Measurements from ENCODE around the gene EFCAB8. TPM values are rescaled to one million over a fixed set of nuclear protein-coding genes. Genes with fewer than 3 reads are reported as not detected.

The EFCAB8 gene
- total and polyA plus RNA-seq, 2 experiments from 2014 or later = 0.53 TPM; not detected in 1

DNA sequence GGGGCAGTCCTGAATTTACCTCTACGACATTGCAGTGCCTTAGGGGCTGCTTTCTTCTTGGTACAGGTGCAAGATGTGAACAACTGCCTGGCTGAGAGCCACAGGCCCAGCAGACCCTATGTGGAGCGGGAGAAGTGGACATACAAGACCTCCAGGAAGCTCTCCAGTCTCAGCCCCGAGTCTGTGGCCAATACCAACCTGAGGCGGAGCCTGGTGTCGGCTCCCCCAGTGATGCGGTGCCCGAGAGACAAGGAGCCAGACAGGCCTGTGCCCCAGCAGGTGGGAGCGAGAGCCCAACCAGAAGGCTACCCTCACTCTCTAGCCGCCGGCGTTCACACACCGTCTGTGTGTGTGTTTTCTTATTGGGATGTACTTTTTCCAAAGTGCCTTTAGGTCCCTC, 59.6 kb downstream of the EFCAB8 start:
- no peak for TF ChIP-seq EZH2 (IDR thresholded peaks at IDR 0.05; ENCODE audit: borderline replicate concordance)
- no peak for TF ChIP-seq EZH2phosphoT487 (IDR thresholded peaks at IDR 0.05; ENCODE audit: low read depth, severe bottlenecking, unreplicated experiment)
- TF ChIP-seq CTCF (IDR thresholded peaks at IDR 0.05; ENCODE audit: poor library complexity) = no peak
- H4K20me1 ChIP-seq (ENCODE audit: insufficient read depth, poor library complexity, severe bottlenecking) = no peaks in the 10 kb centered on the region
- no peak overlapping the region for H3K27ac ChIP-seq
- no peak overlapping the region for H3K4me3 ChIP-seq
- DNase-seq (ENCODE audit: low spot score) = no peak
- H3K27me3 ChIP-seq = no peaks in the 10 kb centered on the region
- H3K4me2 ChIP-seq = no peak overlapping the region
- WGBS (ENCODE audit: low lambda C conversion rate, missing lambda C conversion rate) = 85% methylated on average over 12 of the region's 12 CpGs
- H3K36me3 ChIP-seq (replicated peaks; ENCODE audit: insufficient read depth, low read depth) = no peaks in the 10 kb centered on the region
- H3K4me1 ChIP-seq (ENCODE audit: insufficient read depth) = no peaks in the 10 kb centered on the region
- H3K9me2 ChIP-seq (replicated peaks; ENCODE audit: insufficient read depth) = no peaks in the 10 kb centered on the region
- H3K79me2 ChIP-seq = no peaks in the 10 kb centered on the region
- H2AFZ ChIP-seq = no peak overlapping the region
- peaks cover 9% of the 10 kb centered on the region for H3K9me3 ChIP-seq (ENCODE audit: low read depth)

DNA sequence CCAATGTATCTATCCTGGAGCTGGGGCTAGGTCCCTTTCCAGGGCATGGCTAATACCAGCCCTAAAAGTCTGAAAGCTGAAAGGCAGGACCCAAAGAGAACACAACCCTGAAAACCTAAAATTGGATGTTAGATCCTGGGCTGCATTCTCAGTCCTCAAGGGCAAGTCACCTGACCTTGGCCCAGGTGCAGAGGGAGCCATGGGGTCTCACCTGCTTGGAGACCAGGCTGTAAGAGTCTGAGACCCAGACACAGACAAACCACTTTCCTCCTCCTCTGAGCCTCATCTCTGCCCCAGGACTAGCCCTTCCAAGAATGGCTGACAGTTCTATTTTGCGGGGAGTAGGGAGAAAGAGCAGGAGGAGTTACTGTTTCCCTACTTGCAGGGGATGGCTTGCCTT, 60.0 kb downstream of the EFCAB8 start:
- no peak for DNase-seq (ENCODE audit: low spot score)
- WGBS (ENCODE audit: low lambda C conversion rate, missing lambda C conversion rate) = 91% methylated on average over 1 of the region's 1 CpG

GRCh38 chr20:32920066-32920465, 61.3 kb downstream of the EFCAB8 start:
- Histone ChIP-seq H3K79me2 (no peaks in the 10 kb centered on the region), H3K4me1 (ENCODE audit: insufficient read depth) (no peaks in the 10 kb centered on the region), H3K4me2 (no peak overlapping the region), H3K9me3 (ENCODE audit: low read depth) (peaks cover 9% of the 10 kb centered on the region), H2AFZ (no peak overlapping the region), H3K4me3 (no peak overlapping the region), H3K27ac (no peak overlapping the region), H3K27me3 (no peaks in the 10 kb centered on the region), H3K9me2 (replicated peaks; ENCODE audit: insufficient read depth) (no peaks in the 10 kb centered on the region), H4K20me1 (ENCODE audit: insufficient read depth, poor library complexity, severe bottlenecking) (no peaks in the 10 kb centered on the region), H3K36me3 (replicated peaks; ENCODE audit: insufficient read depth, low read depth) (no peaks in the 10 kb centered on the region)
- DNase-seq (ENCODE audit: low spot score) = no peak
- 93% methylated on average over 12 of the region's 12 CpGs for WGBS (ENCODE audit: low lambda C conversion rate, missing lambda C conversion rate)
- TF ChIP-seq EZH2 (IDR thresholded peaks at IDR 0.05; ENCODE audit: borderline replicate concordance) (no peak), EZH2phosphoT487 (IDR thresholded peaks at IDR 0.05; ENCODE audit: low read depth, severe bottlenecking, unreplicated experiment) (no peak), CTCF (IDR thresholded peaks at IDR 0.05; ENCODE audit: poor library complexity) (no peak)

More for the DNA sequence above, 60.0 kb downstream of the EFCAB8 start:
- no peak overlapping the region for H3K4me2 ChIP-seq
- no peaks in the 10 kb centered on the region for H3K27me3 ChIP-seq
- TF ChIP-seq EZH2 (IDR thresholded peaks at IDR 0.05; ENCODE audit: borderline replicate concordance) = no peak
- TF ChIP-seq CTCF (IDR thresholded peaks at IDR 0.05; ENCODE audit: poor library complexity) = no peak
- no peak for TF ChIP-seq EZH2phosphoT487 (IDR thresholded peaks at IDR 0.05; ENCODE audit: low read depth, severe bottlenecking, unreplicated experiment)
- H3K27ac ChIP-seq = no peak overlapping the region
- no peaks in the 10 kb centered on the region for H4K20me1 ChIP-seq (ENCODE audit: insufficient read depth, poor library complexity, severe bottlenecking)
- H3K4me3 ChIP-seq = no peak overlapping the region
- H3K79me2 ChIP-seq = no peaks in the 10 kb centered on the region
- no peaks in the 10 kb centered on the region for H3K4me1 ChIP-seq (ENCODE audit: insufficient read depth)
- H3K9me3 ChIP-seq (ENCODE audit: low read depth) = peaks cover 9% of the 10 kb centered on the region
- no peaks in the 10 kb centered on the region for H3K36me3 ChIP-seq (replicated peaks; ENCODE audit: insufficient read depth, low read depth)
- H2AFZ ChIP-seq = no peak overlapping the region
- H3K9me2 ChIP-seq (replicated peaks; ENCODE audit: insufficient read depth) = no peaks in the 10 kb centered on the region
